GM21381 (cell line): ENCODE measurements around the gene GSG1.
"Not testable (repeated sequence)": the region's sequence is repeated elsewhere in the genome, so short reads cannot be mapped to it uniquely, and the experiment has no call there.

Experiments
- ATAC-seq: cut with Tn5 transposase; IDR thresholded peaks from one replicate; pipeline ENCODE4 v1.9.1; 2021; ENCODE audit warnings: mild to moderate bottlenecking, moderate library complexity; ENCODE audit not compliant: unreplicated experiment

GSG1 gene

GRCh38 chr12:13093848-13094220 lies 9.6 kb downstream of the GSG1 start:
- ATAC-seq, result no peak

GRCh38 chr12:13093191-13093847 lies 10.1 kb downstream of the GSG1 start:
- no peak for ATAC-seq

GRCh38 chr12:13091832-13092231 lies 11.6 kb downstream of the GSG1 start:
- ATAC-seq, result no peak

GRCh38 chr12:13090054-13090453 lies 13.4 kb downstream of the GSG1 start:
- no peak for ATAC-seq

- ATAC-seq, result no peak
These were observed 15.0 kb downstream of the GSG1 start for GRCh38 chr12:13088496-13088895.

- ATAC-seq, result no peak
These were observed 15.7 kb downstream of the GSG1 start for GRCh38 chr12:13087766-13088165.

GRCh38 chr12:13085968-13086686 lies 17.3 kb downstream of the GSG1 start:
- no peak for ATAC-seq

GRCh38 chr12:13084898-13085640 lies 18.4 kb downstream of the GSG1 start:
- ATAC-seq, result no peak

GRCh38 chr12:13083638-13084037 lies 19.8 kb downstream of the GSG1 start:
- not testable (repeated sequence) for ATAC-seq

- ATAC-seq, result no peak
These were observed 20.6 kb downstream of the GSG1 start for GRCh38 chr12:13082861-13083260.

- no peak for ATAC-seq
These were observed 23.2 kb downstream of the GSG1 start for GRCh38 chr12:13080266-13080665.

GRCh38 chr12:13079440-13079906 lies 24.0 kb downstream of the GSG1 start:
- no peak for ATAC-seq

GRCh38 chr12:13075786-13076570 lies 27.5 kb downstream of the GSG1 start:
- ATAC-seq, result no peak

GRCh38 chr12:13075118-13075480 lies 28.4 kb downstream of the GSG1 start:
- ATAC-seq, result no peak

- ATAC-seq, result no peak
These were observed 28.9 kb downstream of the GSG1 start for GRCh38 chr12:13074396-13075117.

- no peak for ATAC-seq
These were observed 30.3 kb downstream of the GSG1 start for GRCh38 chr12:13073173-13073572.

GRCh38 chr12:13071305-13072280 lies 31.9 kb downstream of the GSG1 start:
- no peak for ATAC-seq

GRCh38 chr12:13069380-13069779 lies 34.1 kb downstream of the GSG1 start:
- ATAC-seq, result no peak

- no peak for ATAC-seq
These were observed 36.1 kb downstream of the GSG1 start for GRCh38 chr12:13067322-13067721.
